Measurements from ENCODE around the gene MDK. TPM values are rescaled to one million over a fixed set of nuclear protein-coding genes. Genes with fewer than 3 reads are reported as not detected.

MDK gene
- total RNA-seq, 1 experiment from 2014 or later = 252 TPM

GRCh38 chr11:46393759-46394158 is 12.3 kb downstream of the MDK start:
- no TSS peak for BruUV-seq (replicated peaks)
- no peak overlapping the region for H3K4me3 ChIP-seq (ENCODE audit: low read depth in 2 of 2, low read length in 2 of 2)
- in situ Hi-C loops (cut with HindIII; ENCODE audit: low pct_unique_long_range_greater_than_20kb, low sequenced_read_pairs) (no loop called here), intact Hi-C loops (cut with micrococcal nuclease; ENCODE audit: unreplicated experiment) (no loop called here)
- POLR2A ChIA-PET = no interaction called here
- ATAC-seq (no peak), DNase-seq (ENCODE audit: low read depth, low spot score) (no peak)
- CTCF ChIA-PET = no interaction called here
- peaks cover 11% of the 10 kb centered on the region for H3K4me1 ChIP-seq (ENCODE audit: control insufficient read depth, insufficient read depth, low read length)
- H3K36me3 ChIP-seq (ENCODE audit: control insufficient read depth, insufficient read depth, low read length) = no peaks in the 10 kb centered on the region
- H3K9me3 ChIP-seq (ENCODE audit: control insufficient read depth, insufficient read depth, low read depth, low read length) = no peaks in the 10 kb centered on the region
- peaks cover under 1% of the 10 kb centered on the region; the same call in 1 of the 2 replicates for H3K27me3 ChIP-seq (ENCODE audit: control insufficient read depth, insufficient read depth, low read length)
- H3K27ac ChIP-seq (ENCODE audit: low read length) = no peak overlapping the region
- no peak for TF ChIP-seq TCF7L2 (IDR thresholded peaks at IDR 0.05; ENCODE audit: low read depth, low read length)
- no peak for TF ChIP-seq POLR2AphosphoS5 (IDR thresholded peaks at IDR 0.05; ENCODE audit: low read depth, low read length)
- TF ChIP-seq REST (IDR thresholded peaks at IDR 0.05; ENCODE audit: insufficient read depth in 1 of 2, low read depth in 2 of 2, low read length in 1 of 2) = no peak
- no peak for TF ChIP-seq CTCF (IDR thresholded peaks at IDR 0.05)
- no peak for TF ChIP-seq SIN3A (IDR thresholded peaks at IDR 0.05; ENCODE audit: borderline replicate concordance, insufficient read depth, low read depth, low read length)

- in situ Hi-C loops (cut with HindIII; ENCODE audit: low pct_unique_long_range_greater_than_20kb, low sequenced_read_pairs) = no loop called here
- H3K36me3 ChIP-seq (ENCODE audit: control insufficient read depth, insufficient read depth, low read length) = no peaks in the 10 kb centered on the region
Measured at GRCh38 chr11:46397526-46397925, 16.1 kb downstream of the MDK start.

More at GRCh38 chr11:46397526-46397925, 16.1 kb downstream of the MDK start:
- intact Hi-C loops (cut with micrococcal nuclease; ENCODE audit: unreplicated experiment) = no loop called here
- CTCF ChIA-PET = no interaction called here
- POLR2A ChIA-PET = no interaction called here
- no peak for ATAC-seq
- no peaks in the 10 kb centered on the region for H3K4me1 ChIP-seq (ENCODE audit: control insufficient read depth, insufficient read depth, low read length)
- H3K4me3 ChIP-seq (ENCODE audit: low read depth in 2 of 2, low read length in 2 of 2) = no peak overlapping the region
- H3K9me3 ChIP-seq (ENCODE audit: control insufficient read depth, insufficient read depth, low read depth, low read length) = no peaks in the 10 kb centered on the region
- H3K27ac ChIP-seq (ENCODE audit: low read length) = no peak overlapping the region
- BruUV-seq (replicated peaks) = no TSS peak
- TF ChIP-seq SIN3A (IDR thresholded peaks at IDR 0.05; ENCODE audit: borderline replicate concordance, insufficient read depth, low read depth, low read length) (no peak), TCF7L2 (IDR thresholded peaks at IDR 0.05; ENCODE audit: low read depth, low read length) (no peak), REST (IDR thresholded peaks at IDR 0.05; ENCODE audit: insufficient read depth in 1 of 2, low read depth in 2 of 2, low read length in 1 of 2) (no peak), POLR2AphosphoS5 (IDR thresholded peaks at IDR 0.05; ENCODE audit: low read depth, low read length) (no peak)
- H3K27me3 ChIP-seq (ENCODE audit: control insufficient read depth, insufficient read depth, low read length) = no peaks in the 10 kb centered on the region
- no peak for DNase-seq (ENCODE audit: low read depth, low spot score)

Measured in Panc1 (cell line).